Spleen (tissue), 7 donors: ENCODE measurements around the gene PEPD.

Experiments
- CTCF ChIP-seq, 11 experiments: fragments of 200-600 bp in 7 of 11; fragments of 450-650 bp in 4 of 11; sonication (generic) in 4 of 11; IDR thresholded peaks in 8 of 11; conservative IDR thresholded peaks in 3 of 11; 1 replicate in 7 of 11; 2 replicates in 4 of 11; pipeline versions ENCODE4 v1.4.0 to v1.8.0; 2016 to 2021; ENCODE audit warnings: antibody characterized with exemption in 11 of 11, inconsistent platforms in 4 of 11, mild to moderate bottlenecking in 1 of 11
- POLR2A ChIP-seq, 3 donors: fragments of 450-650 bp; IDR thresholded peaks; one replicate each; pipeline ENCODE4 v1.5.1; 2017; ENCODE audit warnings: antibody characterized with exemption in 3 of 3, mild to moderate bottlenecking in 1 of 3
- POLR2AphosphoS5 ChIP-seq, 3 donors: sonication (generic); formaldehyde crosslinking; IDR thresholded peaks; one replicate each; pipeline ENCODE4 v1.5.1; 2017; ENCODE audit warnings: antibody characterized with exemption in 3 of 3
- donor health status: DM: no; HTN: no; CAD: no; lungs with moderate emphysema.
- donor health status: DM: no; HTN: no; CAD: no.
- donor health status: DM: no; HTN: no; CAD: no.

DNA sequence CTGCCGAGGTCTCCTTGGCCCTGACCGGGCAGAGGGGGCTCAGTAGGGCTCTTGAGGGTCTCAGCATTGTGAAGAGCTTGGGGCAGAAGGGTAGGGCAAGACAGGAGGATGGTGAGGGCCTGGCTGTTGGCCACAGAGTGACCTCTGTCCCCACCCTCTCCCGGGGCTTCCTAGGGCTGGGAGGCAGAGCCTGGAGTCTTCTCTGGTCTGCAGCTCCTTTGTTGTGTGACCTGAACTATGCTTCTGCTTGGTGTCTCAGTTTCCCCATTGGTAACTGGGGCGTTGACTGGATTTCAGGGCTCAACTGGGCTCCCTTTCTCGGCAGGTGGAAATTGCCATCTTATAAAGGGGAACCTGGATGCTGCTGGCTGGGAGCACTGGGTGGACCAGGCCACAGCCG lies 30.1 kb upstream of the PEPD start:
- TF ChIP-seq POLR2A (IDR thresholded peaks at IDR 0.05): no peak
- TF ChIP-seq CTCF (IDR thresholded peaks at IDR 0.05 in 8 of 11, conservative IDR thresholded peaks at IDR 0.05 in 3 of 11): no peak
- TF ChIP-seq POLR2AphosphoS5 (IDR thresholded peaks at IDR 0.05): no peak
